Endothelial cell of umbilical vein (primary cell): ENCODE results near the gene C19orf67. TPM values are rescaled to one million over a fixed set of nuclear protein-coding genes. Genes with fewer than 3 reads are reported as not detected.

Experiments
- BruUV-seq: library from RNA; stranded (reverse); fragments of 400-500 nt; replicated peaks from 2 replicates; lab custom pipeline; 2021; lab: Mats Ljungman, UMichigan
- CTCF ChIA-PET: fragments of 300-600, 350-600 bp; sonication (Branson Sonifier 250); formaldehyde crosslinking; loops from one replicate; lab custom pipeline; 2021; ENCODE audit warnings: antibody characterized with exemption, inconsistent platforms; lab: Charles Lee
- POLR2A ChIA-PET: fragments of 300-600, 350-600 bp; sonication (Branson Sonifier 250); formaldehyde crosslinking; loops from one replicate; lab custom pipeline; 2021; ENCODE audit warnings: antibody characterized with exemption, inconsistent platforms; lab: Charles Lee
- DNase-seq: peaks from one replicate; pipeline ENCODE4 v3.0.0-alpha.2; 2011; ENCODE audit warnings: low read depth, low spot score
- FAIRE-seq: peaks from 2 replicates; lab custom pipeline; 2011; peaks lifted over from hg19 to GRCh38; lab: Jason Lieb, UNC
- H2AFZ ChIP-seq: 2 replicates; pipeline ENCODE4 v1.6.0; 2012; ENCODE audit warnings: low read depth, low read length, control low read depth, inconsistent platforms
- H3K27ac ChIP-seq: 2 replicates; pipeline ENCODE4 v1.5.1; 2011; ENCODE audit warnings: low read depth, mild to moderate bottlenecking, control low read depth, low read length, moderate library complexity; ENCODE audit not compliant: insufficient read depth
- H3K27me3 ChIP-seq, 2 experiments: 2 replicates each; pipeline versions ENCODE4 v1.6.0 to v1.6.1; 2011; ENCODE audit warnings: low read length in 2 of 2, mixed read lengths in 1 of 2; ENCODE audit not compliant: control insufficient read depth in 2 of 2, insufficient read depth in 2 of 2
- H3K36me3 ChIP-seq, 2 experiments: 2 replicates in 1 of 2; 3 replicates in 1 of 2; pipeline ENCODE4 v1.5.1; 2011; ENCODE audit warnings: low read length in 2 of 2, mild to moderate bottlenecking in 1 of 2, moderate library complexity in 1 of 2; ENCODE audit not compliant: control insufficient read depth in 2 of 2, insufficient read depth in 2 of 2; ENCODE audit errors: extremely low read depth in 1 of 2
- H3K4me1 ChIP-seq: 3 replicates; pipeline ENCODE4 v1.5.1; 2011; ENCODE audit warnings: mild to moderate bottlenecking, low read length; ENCODE audit not compliant: control insufficient read depth, insufficient read depth; ENCODE audit errors: extremely low read depth
- H3K4me2 ChIP-seq: 2 replicates; pipeline ENCODE4 v1.6.1; 2011; ENCODE audit warnings: low read length, control low read depth, mixed read lengths; ENCODE audit not compliant: insufficient read depth
- H3K4me3 ChIP-seq, 3 experiments: fragments of 200-600 bp in 1 of 3; sonication (generic), shearing (Covaris generic) in 1 of 3; replicated peaks in 1 of 3; 2 replicates each; pipeline ENCODE4 v1.5.1; 2011 to 2016; ENCODE audit warnings: control low read depth in 3 of 3, low read length in 3 of 3, mild to moderate bottlenecking in 2 of 3, inconsistent platforms in 1 of 3, low read depth in 1 of 3, moderate library complexity in 1 of 3; ENCODE audit not compliant: insufficient read depth in 1 of 3
- H3K79me2 ChIP-seq: 2 replicates; pipeline ENCODE4 v1.6.0; 2012; ENCODE audit warnings: low read length, inconsistent platforms; ENCODE audit not compliant: control insufficient read depth, insufficient read depth
- H3K9ac ChIP-seq: replicated peaks from 2 replicates; pipeline ENCODE3; 2011; ENCODE audit warnings: low read length, control low read depth; ENCODE audit not compliant: insufficient read depth; ENCODE audit errors: extremely low read depth
- H3K9me1 ChIP-seq: replicated peaks from 3 replicates; pipeline ENCODE4 v1.6.0; 2011; ENCODE audit warnings: mild to moderate bottlenecking, low read length; ENCODE audit not compliant: control insufficient read depth, insufficient read depth; ENCODE audit errors: extremely low read depth
- H3K9me3 ChIP-seq: replicated peaks from 2 replicates; pipeline ENCODE4 v1.5.1; 2012; ENCODE audit warnings: low read length, inconsistent platforms; ENCODE audit not compliant: control insufficient read depth, insufficient read depth
- H4K20me1 ChIP-seq: replicated peaks from 2 replicates; pipeline ENCODE3; 2011; ENCODE audit warnings: mild to moderate bottlenecking, low read length; ENCODE audit not compliant: control insufficient read depth, insufficient read depth; ENCODE audit errors: extremely low read depth
- EZH2 ChIP-seq: IDR thresholded peaks from 2 replicates; pipeline ENCODE4 v1.6.1; 2012; ENCODE audit warnings: borderline replicate concordance, low read depth, mild to moderate bottlenecking, moderate library complexity, low read length, inconsistent platforms; ENCODE audit not compliant: severe bottlenecking
- FOS ChIP-seq: IDR thresholded peaks from 2 replicates; pipeline ENCODE4 v1.6.1; 2011; ENCODE audit warnings: mild to moderate bottlenecking, low read length, moderate library complexity, borderline replicate concordance; ENCODE audit not compliant: insufficient read depth
- GATA2 ChIP-seq: IDR thresholded peaks from 2 replicates; pipeline ENCODE4 v1.7.0; 2011; ENCODE audit warnings: low read depth, mild to moderate bottlenecking, moderate library complexity, mixed read lengths, low read length; ENCODE audit not compliant: insufficient read length, insufficient read depth
- JUN ChIP-seq: IDR thresholded peaks from 2 replicates; pipeline ENCODE4 v1.6.1; 2011; ENCODE audit warnings: borderline replicate concordance, low read depth; ENCODE audit not compliant: insufficient read length, insufficient read depth
- MAX ChIP-seq: IDR thresholded peaks from 2 replicates; pipeline ENCODE4 v1.6.1; 2011; ENCODE audit not compliant: insufficient read depth, insufficient read length
- MYC ChIP-seq: IDR thresholded peaks from one replicate; pipeline ENCODE4 v1.6.1; 2011; ENCODE audit warnings: mild to moderate bottlenecking, low read depth, low read length
- POLR2A ChIP-seq: IDR thresholded peaks from 2 replicates; pipeline ENCODE4 v1.6.1; 2012; ENCODE audit warnings: low read depth, mild to moderate bottlenecking, control low read depth, low read length
- POLR2AphosphoS5 ChIP-seq: IDR thresholded peaks from 2 replicates; pipeline ENCODE4 v1.6.1; 2012; ENCODE audit warnings: low read depth, mild to moderate bottlenecking, control low read depth, low read length, moderate library complexity; ENCODE audit not compliant: insufficient read depth
- dilution Hi-C: fragments of 300-500 bp; cut with MboI; formaldehyde crosslinking; loops from one replicate; pipeline ENCODE4 v1.15.0; 2019; ENCODE audit warnings: low sequenced_read_pairs; ENCODE audit not compliant: extremely low pct_ligation_motif_present
- intact Hi-C: fragments of 100-400 bp; cut with micrococcal nuclease; formaldehyde crosslinking; loops from one replicate; pipeline ENCODE4 v1.10.0; 2022
- polyA plus RNA-seq, 4 experiments: library from polyadenylated mRNA; depleted of rRNA in 3 of 4; stranded (reverse) in 3 of 4; unstranded in 1 of 4; fragments of >200 nt; gene quantifications; 2 replicates each; pipeline versions ENCODE4 v1.2.1 to v1.2.3, GENCODE V29; 2011 to 2012; ENCODE audit warnings: missing spikeins in 1 of 4
- total RNA-seq: library from RNA; stranded (reverse); gene quantifications from 2 replicates; pipeline ENCODE4 v1.2.3, GENCODE V29; 2021
- TF ChIP-seq, protein P1 (sequence below), 2 donors: IDR thresholded peaks; 1 replicate in 1 of 2; 2 replicates in 1 of 2; pipeline ENCODE4 v1.5.1; 2011; ENCODE audit warnings: low read length in 2 of 2, mild to moderate bottlenecking in 2 of 2, moderate library complexity in 2 of 2, control low read depth in 1 of 2, inconsistent platforms in 1 of 2, low read depth in 1 of 2; ENCODE audit not compliant: insufficient read depth in 1 of 2; ENCODE audit errors: extremely low read depth in 1 of 2

The C19orf67 gene
- total and polyA plus RNA-seq, 2 donors (not counting 3 experiments of a cell fraction or from before 2014, with no cell fraction given), result 0.55 TPM; not detected in 1

DNA sequence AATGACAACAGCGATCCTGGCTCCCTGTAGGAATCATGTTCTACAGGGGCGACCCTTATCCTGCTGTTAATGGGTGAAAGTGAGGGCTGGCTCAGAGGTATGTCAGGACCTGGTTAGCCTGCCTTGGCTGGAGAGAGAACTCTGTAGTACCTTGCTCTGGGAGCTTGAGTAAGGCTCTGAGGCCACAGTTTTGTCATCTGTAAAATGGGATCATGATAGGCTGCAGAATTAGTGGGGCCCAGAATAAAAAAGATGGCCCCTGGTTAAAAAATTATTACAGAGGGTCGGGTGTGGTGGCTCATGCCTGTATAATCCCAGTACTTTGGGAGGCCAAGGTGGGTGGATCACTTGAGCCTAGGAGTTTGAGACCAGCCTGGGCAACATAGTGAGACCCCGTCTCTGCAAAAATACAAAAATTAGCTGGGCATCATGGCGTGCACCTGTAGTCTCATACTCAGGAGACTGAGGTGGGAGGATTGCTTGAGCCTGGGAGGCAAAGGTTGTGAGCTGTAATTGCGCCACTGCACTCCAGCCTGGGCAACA is 15.5 kb upstream of the C19orf67 start:
- Histone ChIP-seq H2AFZ (no peak overlapping the region), H3K9me3 (no peaks in the 10 kb centered on the region), H3K9ac (no peak overlapping the region), H4K20me1 (no peaks in the 10 kb centered on the region), H3K79me2 (no peaks in the 10 kb centered on the region), H3K9me1 (no peaks in the 10 kb centered on the region), H3K36me3 (peaks cover 0 to 24% of the 10 kb centered on the region in 2 experiments), H3K4me2 (no peak overlapping the region), H3K4me1 (no peaks in the 10 kb centered on the region), H3K4me3 (no peak overlapping the region), H3K27ac (no peak overlapping the region), H3K27me3 (no peaks in the 10 kb centered on the region)
- BruUV-seq, result no TSS peak
- CTCF ChIA-PET, result no interaction called here
- no peak for FAIRE-seq
- dilution Hi-C loops, result no loop called here
- intact Hi-C loops, result no loop called here
- POLR2A ChIA-PET, result no interaction called here
- no peak for DNase-seq
- TF ChIP-seq POLR2A (no peak), POLR2AphosphoS5 (no peak), EZH2 (no peak), MYC (no peak), FOS (no peak), MAX (no peak), JUN (no peak), GATA2 (no peak)
- TF ChIP-seq, protein P1, sequence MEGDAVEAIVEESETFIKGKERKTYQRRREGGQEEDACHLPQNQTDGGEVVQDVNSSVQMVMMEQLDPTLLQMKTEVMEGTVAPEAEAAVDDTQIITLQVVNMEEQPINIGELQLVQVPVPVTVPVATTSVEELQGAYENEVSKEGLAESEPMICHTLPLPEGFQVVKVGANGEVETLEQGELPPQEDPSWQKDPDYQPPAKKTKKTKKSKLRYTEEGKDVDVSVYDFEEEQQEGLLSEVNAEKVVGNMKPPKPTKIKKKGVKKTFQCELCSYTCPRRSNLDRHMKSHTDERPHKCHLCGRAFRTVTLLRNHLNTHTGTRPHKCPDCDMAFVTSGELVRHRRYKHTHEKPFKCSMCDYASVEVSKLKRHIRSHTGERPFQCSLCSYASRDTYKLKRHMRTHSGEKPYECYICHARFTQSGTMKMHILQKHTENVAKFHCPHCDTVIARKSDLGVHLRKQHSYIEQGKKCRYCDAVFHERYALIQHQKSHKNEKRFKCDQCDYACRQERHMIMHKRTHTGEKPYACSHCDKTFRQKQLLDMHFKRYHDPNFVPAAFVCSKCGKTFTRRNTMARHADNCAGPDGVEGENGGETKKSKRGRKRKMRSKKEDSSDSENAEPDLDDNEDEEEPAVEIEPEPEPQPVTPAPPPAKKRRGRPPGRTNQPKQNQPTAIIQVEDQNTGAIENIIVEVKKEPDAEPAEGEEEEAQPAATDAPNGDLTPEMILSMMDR (IDR thresholded peaks at IDR 0.05; ENCODE audit: extremely low read depth in 1 of 2, insufficient read depth in 1 of 2, low read depth in 1 of 2, low read length in 2 of 2), result no peak
